BLaER1 (cell line): ENCODE measurements around the gene ZNF221.
A peak's percentile ranks its signal among the peaks of the same experiment; 100 is the strongest.

ENCODE experiments used
- H3K27ac ChIP-seq: shearing (Covaris generic); formaldehyde crosslinking; 2 replicates; pipeline ENCODE4 v1.8.1; 2022
- H3K27me3 ChIP-seq: shearing (Covaris generic); formaldehyde crosslinking; 2 replicates; pipeline ENCODE4 v1.8.1; 2022
- H3K36me3 ChIP-seq: shearing (Covaris generic); formaldehyde crosslinking; 2 replicates; pipeline ENCODE4 v1.8.1; 2022
- H3K4me1 ChIP-seq: shearing (Covaris generic); formaldehyde crosslinking; 2 replicates; pipeline ENCODE4 v1.8.1; 2022
- H3K4me2 ChIP-seq: shearing (Covaris generic); formaldehyde crosslinking; 2 replicates; pipeline ENCODE4 v1.8.1; 2022
- H3K4me3 ChIP-seq: shearing (Covaris generic); formaldehyde crosslinking; 2 replicates; pipeline ENCODE4 v1.8.1; 2022
- H3K9ac ChIP-seq: shearing (Covaris generic); formaldehyde crosslinking; 2 replicates; pipeline ENCODE4 v1.8.1; 2022
- H3K9me3 ChIP-seq: shearing (Covaris generic); formaldehyde crosslinking; 2 replicates; pipeline ENCODE4 v1.8.1; 2022
- H4K20me1 ChIP-seq: shearing (Covaris generic); formaldehyde crosslinking; 2 replicates; pipeline ENCODE4 v1.8.1; 2022
- Cebpa-rat ChIP-seq: shearing (Covaris generic); IDR thresholded peaks from 2 replicates; pipeline ENCODE4 v1.8.1; 2022

ZNF221 gene

GRCh38 chr19:43956827-43957226 is 5.8 kb downstream of the ZNF221 start:
- H3K27me3 ChIP-seq: no peaks in the 10 kb centered on the region
- H3K36me3 ChIP-seq: 0 out of 2 replicates have a peak, but pooled peaks cover 11% of the 10 kb centered on the region
- no peak for TF ChIP-seq Cebpa-rat
- H3K9me3 ChIP-seq: peaks cover 53% of the 10 kb centered on the region
- H3K9ac ChIP-seq: no peak overlapping the region
- H3K4me3 ChIP-seq: no peak overlapping the region
- no peaks in the 10 kb centered on the region for H3K4me1 ChIP-seq
- H3K27ac ChIP-seq: no peak overlapping the region
- H4K20me1 ChIP-seq: no peaks in the 10 kb centered on the region
- H3K4me2 ChIP-seq: no peak overlapping the region

DNA sequence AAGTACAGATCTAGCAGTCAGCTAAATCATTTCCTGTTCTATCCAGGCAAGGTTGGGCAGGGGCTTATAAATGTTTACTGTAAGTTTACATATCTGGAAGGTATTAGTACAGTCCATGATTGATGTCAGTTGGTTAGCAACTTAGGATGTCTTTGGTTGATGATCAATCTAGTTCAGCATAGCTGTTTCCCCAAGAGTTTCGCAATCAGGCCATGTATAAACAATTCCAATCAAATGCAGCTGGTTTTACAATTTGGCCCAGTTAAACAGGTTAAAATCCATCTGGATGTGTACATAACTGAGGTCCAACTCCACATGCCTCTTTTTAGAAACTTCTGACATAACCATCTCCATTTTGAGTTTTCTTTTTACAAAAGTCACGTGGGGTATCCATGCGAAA is 6.9 kb downstream of the ZNF221 start:
- peaks cover 47% of the 10 kb centered on the region for H3K9me3 ChIP-seq
- H3K4me2 ChIP-seq: no peak overlapping the region

DNA sequence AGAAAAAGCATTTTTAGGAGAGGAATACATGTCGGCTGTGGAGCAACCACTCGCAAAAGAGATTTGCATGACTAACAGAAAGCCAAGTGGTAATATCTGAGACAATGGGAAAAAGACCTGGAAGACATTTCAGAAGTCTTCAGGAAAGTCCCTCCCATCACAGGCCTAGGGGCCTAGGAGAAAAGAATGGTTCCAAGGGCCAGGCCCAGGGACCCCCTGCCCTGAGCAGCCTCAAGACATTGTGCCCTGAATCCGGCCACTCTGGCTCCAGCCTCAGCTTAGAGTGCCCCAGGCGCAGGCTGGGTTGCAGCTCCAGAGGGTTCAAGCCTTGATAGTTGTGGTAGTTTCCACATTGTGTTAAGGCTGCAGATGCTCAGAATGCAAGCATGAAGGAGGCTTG is 9.4 kb downstream of the ZNF221 start:
- no peak overlapping the region for H3K4me2 ChIP-seq
- no peak overlapping the region for H3K27ac ChIP-seq
- H3K27me3 ChIP-seq: no peaks in the 10 kb centered on the region
- H3K4me3 ChIP-seq: no peak overlapping the region
- peaks cover 55% of the 10 kb centered on the region for H3K9me3 ChIP-seq
- no peaks in the 10 kb centered on the region for H3K4me1 ChIP-seq
- H4K20me1 ChIP-seq: no peaks in the 10 kb centered on the region
- no peak overlapping the region for H3K9ac ChIP-seq
- no peak for TF ChIP-seq Cebpa-rat
- peaks cover 28% of the 10 kb centered on the region for H3K36me3 ChIP-seq

More for the DNA sequence above, 6.9 kb downstream of the ZNF221 start:
- no peak overlapping the region for H3K9ac ChIP-seq
- no peak overlapping the region for H3K27ac ChIP-seq
- TF ChIP-seq Cebpa-rat: peak; percentile 58; the same call in 1 of the 2 replicates
- H3K4me1 ChIP-seq: no peaks in the 10 kb centered on the region
- H3K27me3 ChIP-seq: no peaks in the 10 kb centered on the region
- H3K36me3 ChIP-seq: 0 out of 2 replicates have a peak, but pooled peaks cover 11% of the 10 kb centered on the region
- no peak overlapping the region for H3K4me3 ChIP-seq
- H4K20me1 ChIP-seq: no peaks in the 10 kb centered on the region

DNA sequence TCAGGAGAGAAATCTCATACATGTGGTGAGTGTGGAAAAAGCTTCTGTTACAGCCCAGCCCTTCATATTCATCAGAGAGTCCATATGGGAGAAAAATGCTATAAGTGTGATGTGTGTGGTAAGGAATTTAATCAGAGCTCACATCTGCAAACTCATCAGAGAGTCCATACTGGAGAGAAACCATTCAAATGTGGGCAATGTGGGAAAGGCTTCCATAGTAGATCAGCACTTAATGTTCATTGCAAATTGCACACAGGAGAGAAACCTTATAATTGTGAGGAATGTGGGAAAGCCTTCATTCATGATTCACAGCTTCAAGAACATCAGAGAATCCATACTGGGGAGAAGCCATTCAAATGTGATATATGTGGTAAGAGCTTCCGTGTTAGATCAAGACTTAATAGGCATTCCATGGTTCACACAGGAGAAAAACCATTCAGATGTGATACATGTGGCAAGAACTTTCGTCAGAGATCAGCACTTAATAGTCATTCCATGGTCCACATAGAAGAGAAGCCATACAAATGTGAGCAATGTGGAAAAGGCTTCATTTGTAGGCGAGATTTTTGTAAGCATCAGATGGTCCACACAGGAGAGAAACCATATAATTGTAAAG is 15.2 kb downstream of the ZNF221 start:
- H3K27ac ChIP-seq: no peak overlapping the region
- no peak overlapping the region for H3K4me2 ChIP-seq
- TF ChIP-seq Cebpa-rat: no peak
- H3K27me3 ChIP-seq: no peaks in the 10 kb centered on the region
- peaks cover 66% of the 10 kb centered on the region for H3K36me3 ChIP-seq
- 0 out of 2 replicates have a peak overlapping the region, but pooled peaks have one; percentile 8 for H3K4me3 ChIP-seq
- peaks cover 85% of the 10 kb centered on the region for H3K9me3 ChIP-seq
- no peaks in the 10 kb centered on the region for H4K20me1 ChIP-seq
- H3K4me1 ChIP-seq: no peaks in the 10 kb centered on the region
- H3K9ac ChIP-seq: no peak overlapping the region

DNA sequence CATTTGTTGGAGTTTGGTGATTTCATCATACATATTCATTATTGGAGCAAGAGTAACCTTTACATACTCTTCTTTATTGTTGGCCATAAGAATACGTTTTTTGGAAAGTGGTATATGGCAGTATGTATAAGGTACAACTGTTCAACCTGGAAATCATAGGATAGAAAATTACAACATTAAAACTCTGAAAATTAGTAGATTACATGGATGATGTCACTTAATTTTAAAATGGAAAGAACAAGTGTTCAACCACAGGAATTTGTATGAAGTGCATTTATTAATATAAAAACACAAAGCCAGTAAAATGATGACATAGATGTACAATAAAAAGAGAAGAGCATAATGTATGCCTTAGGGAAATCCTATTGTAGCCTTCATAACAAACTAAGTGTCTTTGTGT is 25.7 kb downstream of the ZNF221 start:
- no peak overlapping the region for H3K9ac ChIP-seq
- H3K36me3 ChIP-seq: no peaks in the 10 kb centered on the region
- no peak overlapping the region for H3K4me2 ChIP-seq
- no peak overlapping the region for H3K27ac ChIP-seq
- no peaks in the 10 kb centered on the region for H3K27me3 ChIP-seq
- no peaks in the 10 kb centered on the region for H4K20me1 ChIP-seq
- no peak overlapping the region for H3K4me3 ChIP-seq
- H3K4me1 ChIP-seq: no peaks in the 10 kb centered on the region
- H3K9me3 ChIP-seq: peaks cover 11% of the 10 kb centered on the region
- no peak for TF ChIP-seq Cebpa-rat

DNA sequence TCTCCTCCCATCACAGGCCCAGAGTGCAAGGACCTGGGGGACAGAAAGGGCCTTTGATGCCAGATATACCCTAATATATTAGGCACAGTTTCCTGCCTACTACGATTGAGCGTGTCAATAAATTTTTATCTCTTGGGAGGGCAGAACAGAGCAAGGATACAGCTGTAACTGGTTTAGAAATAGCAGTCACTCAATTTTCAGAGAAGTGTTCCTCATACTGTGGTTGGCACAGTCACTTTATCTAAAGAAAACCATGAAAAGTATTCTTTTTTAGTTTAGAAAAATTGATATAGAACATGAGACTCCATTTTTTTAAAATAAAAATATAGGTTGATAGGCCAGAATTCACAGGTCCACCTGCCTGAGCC is 32.5 kb downstream of the ZNF221 start:
- H3K36me3 ChIP-seq: 0 out of 2 replicates have a peak, but pooled peaks cover 6% of the 10 kb centered on the region
- H3K4me3 ChIP-seq: peak overlapping the region; percentile 71
- peaks cover 3% of the 10 kb centered on the region; the same call in 1 of the 2 replicates for H3K9me3 ChIP-seq
- peak overlapping the region; percentile 29; the same call in 1 of the 2 replicates for H3K27ac ChIP-seq
- peaks cover 12% of the 10 kb centered on the region; the same call in 1 of the 2 replicates for H3K4me1 ChIP-seq
- TF ChIP-seq Cebpa-rat: no peak
- H3K27me3 ChIP-seq: no peaks in the 10 kb centered on the region
- H3K4me2 ChIP-seq: peak overlapping the region; percentile 88
- peak overlapping the region; percentile 61 for H3K9ac ChIP-seq
- H4K20me1 ChIP-seq: no peaks in the 10 kb centered on the region

DNA sequence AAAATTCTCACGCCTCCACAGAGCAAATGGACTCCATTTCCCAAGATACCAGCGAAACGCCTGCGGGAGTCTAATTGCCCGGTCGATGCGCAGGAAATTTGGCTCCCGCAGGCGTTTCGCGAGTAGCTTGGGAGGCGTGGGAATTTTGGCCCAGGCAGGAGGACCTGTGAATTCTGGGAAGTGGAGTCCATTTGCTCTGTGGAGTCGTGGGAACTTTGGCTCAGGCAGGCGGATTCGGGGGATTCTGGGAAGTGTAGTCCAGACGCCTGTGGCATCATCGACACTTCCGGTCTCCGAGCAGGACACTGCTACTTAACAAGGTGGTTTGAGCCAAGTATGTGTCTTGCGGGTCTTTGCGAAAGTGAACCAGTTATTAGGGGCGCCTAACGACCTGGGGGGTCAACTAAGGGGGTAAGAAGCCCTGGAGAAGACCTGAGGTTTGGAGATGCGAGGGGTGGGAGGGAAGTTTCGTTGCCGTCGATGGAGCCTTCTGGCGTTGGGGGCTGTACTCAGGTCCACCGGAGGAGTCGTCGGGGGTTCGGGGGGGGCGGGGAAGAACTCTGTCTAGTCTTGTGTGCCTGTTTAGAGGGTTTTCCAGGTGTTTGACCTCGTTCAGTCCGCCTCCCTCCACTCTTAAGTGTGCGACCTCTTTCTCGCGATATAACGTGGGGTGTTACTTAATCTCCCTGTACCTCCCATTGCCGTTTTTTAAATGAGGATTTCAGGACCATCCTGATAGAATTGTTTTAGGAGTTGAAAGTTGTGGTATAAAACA is 33.1 kb downstream of the ZNF221 start, which contains the start of gene ZNF155:
ZNF155 (plus strand) TSS at position 277 of the 775 bp plus-strand sequence. CDS start 4,356 bp downstream, outside the sequence.
- H3K4me2 ChIP-seq: peak within 1 kb of the TSS; percentile 88
- peaks cover 3% of the 10 kb centered on the region; the same call in 1 of the 2 replicates for H3K9me3 ChIP-seq

GRCh38 chr19:43984687-43985000 is 33.6 kb downstream of the ZNF221 start:
- Histone ChIP-seq H3K27ac (no peak overlapping the region), H3K4me3 (peak overlapping the region; percentile 71), H3K4me1 (peaks cover 12% of the 10 kb centered on the region; the same call in 1 of the 2 replicates)

More for the DNA sequence above, 33.1 kb downstream of the ZNF221 start, which contains the start of gene ZNF155:
- Histone ChIP-seq H3K4me1 (peaks cover 12% of the 10 kb centered on the region; the same call in 1 of the 2 replicates), H3K27me3 (no peaks in the 10 kb centered on the region), H4K20me1 (no peaks in the 10 kb centered on the region), H3K27ac (peak within 1 kb of the TSS; percentile 29; the same call in 1 of the 2 replicates), H3K4me3 (peak within 1 kb of the TSS; percentile 71), H3K9ac (peak within 1 kb of the TSS; percentile 61), H3K36me3 (peaks cover 10% of the 10 kb centered on the region)
- no peak for TF ChIP-seq Cebpa-rat

GRCh38 chr19:43997631-43998290 is 46.7 kb downstream of the ZNF221 start:
- Histone ChIP-seq H3K9me3 (no peaks in the 10 kb centered on the region), H3K36me3 (peaks cover 28% of the 10 kb centered on the region), H3K4me1 (peaks cover 7% of the 10 kb centered on the region), H3K27me3 (no peaks in the 10 kb centered on the region), H4K20me1 (no peaks in the 10 kb centered on the region), H3K4me2 (no peak overlapping the region), H3K27ac (no peak overlapping the region), H3K4me3 (no peak overlapping the region), H3K9ac (no peak overlapping the region)
- TF ChIP-seq Cebpa-rat: no peak

More at GRCh38 chr19:43984687-43985000, 33.6 kb downstream of the ZNF221 start:
- Histone ChIP-seq H3K27me3 (no peaks in the 10 kb centered on the region), H3K4me2 (peak overlapping the region; percentile 88), H3K9me3 (peaks cover 3% of the 10 kb centered on the region; the same call in 1 of the 2 replicates), H3K36me3 (peaks cover 15% of the 10 kb centered on the region), H4K20me1 (no peaks in the 10 kb centered on the region), H3K9ac (peak overlapping the region; percentile 61)
- TF ChIP-seq Cebpa-rat: no peak

DNA sequence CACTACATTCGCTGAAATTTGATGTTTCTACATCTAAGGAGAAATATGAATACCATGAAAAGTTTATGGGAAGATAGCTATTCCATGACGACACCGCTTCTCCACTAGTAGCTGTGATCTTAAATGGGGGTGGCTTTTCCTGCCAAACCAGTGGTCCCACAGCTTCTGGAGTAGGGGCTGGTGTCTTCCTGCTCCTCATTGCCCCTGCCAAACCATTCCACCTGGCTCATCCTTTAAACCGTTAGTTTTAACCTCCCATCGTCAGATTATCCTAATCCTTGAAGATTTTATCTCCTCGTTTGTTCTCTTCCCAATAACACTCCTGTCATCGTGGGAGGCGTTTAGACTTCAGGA is 51.2 kb downstream of the ZNF221 start:
- peak overlapping the region; percentile 92 for H3K4me2 ChIP-seq
- peaks cover 26% of the 10 kb centered on the region for H3K9me3 ChIP-seq
- no peaks in the 10 kb centered on the region for H3K27me3 ChIP-seq
- peak overlapping the region; percentile 75 for H3K27ac ChIP-seq
- TF ChIP-seq Cebpa-rat: no peak
- H4K20me1 ChIP-seq: no peaks in the 10 kb centered on the region
- peaks cover 18% of the 10 kb centered on the region for H3K4me1 ChIP-seq
- H3K4me3 ChIP-seq: peak overlapping the region; percentile 97
- H3K9ac ChIP-seq: peak overlapping the region; percentile 86
- peaks cover 17% of the 10 kb centered on the region for H3K36me3 ChIP-seq
